ENCODE results near the gene RCC2.

The RCC2 gene

DNA sequence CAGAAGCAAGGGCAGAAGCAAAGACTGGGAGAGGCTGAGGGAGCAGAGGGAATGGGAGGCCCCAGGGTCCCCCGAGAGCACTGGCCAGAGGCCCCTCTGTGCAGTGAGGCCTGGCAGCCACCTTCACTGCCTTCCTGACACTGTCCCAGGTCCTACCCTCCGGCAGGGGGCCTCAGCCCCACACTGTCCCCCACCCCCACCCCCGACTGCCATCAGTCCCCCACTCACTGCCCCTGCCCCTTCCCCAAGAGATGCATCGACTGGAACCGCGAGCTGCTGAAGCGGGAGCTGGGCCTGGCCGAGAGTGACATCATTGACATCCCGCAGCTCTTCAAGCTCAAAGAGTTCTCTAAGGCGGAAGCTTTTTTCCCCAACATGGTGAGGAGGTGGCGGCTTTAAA, 80.4 kb downstream of the RCC2 start:
- Histone ChIP-seq H3K9me3 (ENCODE audit: control extremely low read depth in 1 of 5, control insufficient read depth in 4 of 5, insufficient read depth in 2 of 5, low read depth in 1 of 5, low read length in 4 of 5) (no peaks in the 10 kb centered on the region), H3K4me3 (ENCODE audit: control insufficient read depth in 1 of 7, extremely low read depth in 1 of 7, insufficient read depth in 4 of 7, low read depth in 2 of 7, low read length in 6 of 7) (no peak overlapping the region), H3K36me3 (ENCODE audit: control insufficient read depth in 4 of 4, insufficient read depth in 4 of 4, low read length in 3 of 4) (peaks cover 0 to 5% (median 0%) of the 10 kb centered on the region in 4 experiments), H3K4me1 (ENCODE audit: control extremely low read depth in 1 of 4, control insufficient read depth in 4 of 4, insufficient read depth in 4 of 4, low read length in 3 of 4) (peaks cover 4 to 23% (median 18%) of the 10 kb centered on the region in 4 experiments), H3K27me3 (replicated peaks in 2 of 5; ENCODE audit: control insufficient read depth in 4 of 5, insufficient read depth in 5 of 5, low read length in 4 of 5) (no peaks in the 10 kb centered on the region), H3K27ac (ENCODE audit: insufficient read depth in 1 of 2, low read depth in 1 of 2, low read length in 2 of 2, poor library complexity in 1 of 2, severe bottlenecking in 2 of 2) (no peak overlapping the region)
- ChIA-PET CTCF (no interaction called here), POLR2A (no interaction called here)
- DNase-seq = no peak
- 91% methylated on average over 8 of the region's 11 CpGs for WGBS (ENCODE audit: insufficient coverage)

DNA sequence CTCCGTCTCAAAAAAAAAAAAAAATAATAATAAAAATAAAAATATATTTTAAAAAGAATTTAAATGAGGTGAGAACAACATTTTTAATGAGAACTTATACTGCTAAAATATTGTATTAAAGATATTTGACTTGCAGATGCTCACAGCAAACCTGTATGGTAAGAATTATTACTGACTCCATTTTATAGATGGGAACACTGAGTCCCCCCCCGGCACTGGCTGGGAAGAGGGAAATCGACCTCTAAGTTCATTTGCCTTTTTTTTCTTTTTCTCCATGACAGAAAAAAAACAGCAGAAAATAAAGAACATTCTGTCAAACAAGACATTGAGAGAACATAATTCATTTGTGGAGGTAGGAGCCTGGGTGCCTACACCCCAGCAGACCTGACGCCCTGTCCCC, 80.9 kb downstream of the RCC2 start:
- Histone ChIP-seq H3K27me3 (replicated peaks in 2 of 5; ENCODE audit: control insufficient read depth in 4 of 5, insufficient read depth in 5 of 5, low read length in 4 of 5) (no peaks in the 10 kb centered on the region), H3K27ac (ENCODE audit: insufficient read depth in 1 of 2, low read depth in 1 of 2, low read length in 2 of 2, poor library complexity in 1 of 2, severe bottlenecking in 2 of 2) (no peak overlapping the region), H3K4me3 (ENCODE audit: control insufficient read depth in 1 of 7, extremely low read depth in 1 of 7, insufficient read depth in 4 of 7, low read depth in 2 of 7, low read length in 6 of 7) (no peak overlapping the region), H3K9me3 (ENCODE audit: control extremely low read depth in 1 of 5, control insufficient read depth in 4 of 5, insufficient read depth in 2 of 5, low read depth in 1 of 5, low read length in 4 of 5) (no peaks in the 10 kb centered on the region), H3K4me1 (ENCODE audit: control extremely low read depth in 1 of 4, control insufficient read depth in 4 of 4, insufficient read depth in 4 of 4, low read length in 3 of 4) (peaks cover 4 to 23% (median 18%) of the 10 kb centered on the region in 4 experiments), H3K36me3 (ENCODE audit: control insufficient read depth in 4 of 4, insufficient read depth in 4 of 4, low read length in 3 of 4) (peaks cover 0 to 5% (median 0%) of the 10 kb centered on the region in 4 experiments)
- DNase-seq = no peak
- 100% methylated on average over 1 of the region's 4 CpGs for WGBS (ENCODE audit: insufficient coverage)
- ChIA-PET POLR2A (no interaction called here), CTCF (no interaction called here)

Measured in common myeloid progenitor, CD34-positive (primary cell).